CD14-positive monocyte (primary cell): Measurements from ENCODE around the gene KCNJ6. TPM values are rescaled to one million over a fixed set of nuclear protein-coding genes. Genes with fewer than 3 reads are reported as not detected.

ENCODE experiments used
- DNase-seq, 3 donors: peaks; one replicate each; pipeline ENCODE4 v3.0.0-alpha.2; 2011 to 2022
- H2AFZ ChIP-seq: 2 replicates; pipeline ENCODE4 v1.6.0; 2012; ENCODE audit warnings: mild to moderate bottlenecking, low read depth, low read length, inconsistent platforms; ENCODE audit not compliant: insufficient read depth, poor library complexity, severe bottlenecking
- H3K27ac ChIP-seq, 2 donors: 1 replicate in 1 of 2; 2 replicates in 1 of 2; pipeline ENCODE4 v1.5.1; 2012 to 2013; ENCODE audit warnings: low read length in 2 of 2, control low read depth in 1 of 2, inconsistent platforms in 1 of 2, low read depth in 1 of 2, mild to moderate bottlenecking in 1 of 2
- H3K27me3 ChIP-seq, 2 donors: one replicate each; pipeline versions ENCODE4 v1.6.0 to v1.6.1; 2011 to 2013; ENCODE audit warnings: low read length in 2 of 2; ENCODE audit not compliant: control insufficient read depth in 2 of 2, insufficient read depth in 2 of 2
- H3K36me3 ChIP-seq, 2 donors: replicated peaks in 1 of 2; 1 replicate in 1 of 2; 2 replicates in 1 of 2; pipeline versions ENCODE4 v1.5.1 to v1.6.1; 2012 to 2013; ENCODE audit warnings: low read length in 2 of 2, control low read depth in 1 of 2, inconsistent platforms in 1 of 2, mild to moderate bottlenecking in 1 of 2; ENCODE audit not compliant: insufficient read depth in 2 of 2, control insufficient read depth in 1 of 2
- H3K4me1 ChIP-seq, 2 donors: 1 replicate in 1 of 2; 2 replicates in 1 of 2; pipeline versions ENCODE4 v1.5.1 to v1.6.1; 2012 to 2013; ENCODE audit warnings: low read length in 2 of 2, control low read depth in 1 of 2, inconsistent platforms in 1 of 2, mild to moderate bottlenecking in 1 of 2, moderate library complexity in 1 of 2; ENCODE audit not compliant: insufficient read depth in 2 of 2, control insufficient read depth in 1 of 2
- H3K4me2 ChIP-seq: replicated peaks from 2 replicates; pipeline ENCODE3; 2012; ENCODE audit warnings: low read length, moderate library complexity, mild to moderate bottlenecking; ENCODE audit not compliant: poor library complexity, severe bottlenecking; ENCODE audit errors: extremely low read depth
- H3K4me3 ChIP-seq, 3 experiments: fragments of 200-600 bp in 1 of 3; sonication (generic) in 1 of 3; replicated peaks in 1 of 3; 1 replicate in 2 of 3; 2 replicates in 1 of 3; pipeline ENCODE4 v1.5.1; 2011 to 2013; ENCODE audit warnings: low read length in 3 of 3, mild to moderate bottlenecking in 3 of 3, control low read depth in 2 of 3, low read depth in 2 of 3, inconsistent platforms in 1 of 3, moderate library complexity in 1 of 3
- H3K79me2 ChIP-seq: 2 replicates; pipeline ENCODE4 v1.6.0; 2012; ENCODE audit warnings: mild to moderate bottlenecking, control low read depth, inconsistent platforms, low read length, moderate library complexity; ENCODE audit not compliant: insufficient read depth
- H3K9ac ChIP-seq: 2 replicates; pipeline ENCODE4 v1.6.0; 2017; ENCODE audit warnings: low read length, mild to moderate bottlenecking; ENCODE audit not compliant: insufficient read depth, poor library complexity, severe bottlenecking
- H3K9me3 ChIP-seq, 2 donors: replicated peaks in 1 of 2; 1 replicate in 1 of 2; 2 replicates in 1 of 2; pipeline versions ENCODE4 v1.5.1 to v1.6.1; 2012 to 2013; ENCODE audit warnings: low read length in 2 of 2, control low read depth in 1 of 2; ENCODE audit not compliant: control insufficient read depth in 1 of 2, insufficient read depth in 1 of 2
- H4K20me1 ChIP-seq: 2 replicates; pipeline ENCODE4 v1.6.0; 2012; ENCODE audit warnings: mild to moderate bottlenecking, low read length, control low read depth, moderate library complexity; ENCODE audit not compliant: insufficient read depth
- H3K27ac Mint-ChIP-seq, 7 donors: one replicate each; pipeline ENCODE4 v1.8.0; 2020; ENCODE audit warnings: mild to moderate bottlenecking in 7 of 7, mixed read lengths in 7 of 7, moderate library complexity in 6 of 7, inconsistent platforms in 2 of 7
- H3K27me3 Mint-ChIP-seq, 3 donors: one replicate each; pipeline ENCODE4 v1.8.0; 2021 to 2022; ENCODE audit warnings: low read depth in 3 of 3, mild to moderate bottlenecking in 3 of 3, mixed read lengths in 3 of 3, moderate library complexity in 3 of 3, inconsistent platforms in 1 of 3
- H3K36me3 Mint-ChIP-seq, 2 donors: one replicate each; pipeline ENCODE4 v1.8.0; 2020; ENCODE audit warnings: mixed read lengths in 2 of 2, inconsistent platforms in 1 of 2, mild to moderate bottlenecking in 1 of 2
- H3K4me1 Mint-ChIP-seq: one replicate; pipeline ENCODE4 v1.8.0; 2020; ENCODE audit warnings: mild to moderate bottlenecking, mixed read lengths
- H3K4me3 Mint-ChIP-seq, 2 donors: one replicate each; pipeline ENCODE4 v1.8.0; 2020; ENCODE audit warnings: mild to moderate bottlenecking in 2 of 2, mixed read lengths in 2 of 2, moderate library complexity in 1 of 2
- H3K9me3 Mint-ChIP-seq, 7 donors: one replicate each; pipeline ENCODE4 v1.8.0; 2020 to 2022; ENCODE audit warnings: mixed read lengths in 7 of 7, mild to moderate bottlenecking in 6 of 7, moderate library complexity in 6 of 7, inconsistent platforms in 2 of 7
- WGBS: methylation state at CpG from one replicate; pipeline ENCODE4 v1.1.5; 2013; ENCODE audit warnings: missing lambda C conversion rate; ENCODE audit not compliant: insufficient coverage; 5-methylcytosine and 5-hydroxymethylcytosine counted together
- intact Hi-C, 2 donors: fragments of 100-400 bp; cut with micrococcal nuclease; formaldehyde crosslinking; loops; one replicate each; pipeline versions ENCODE4 v1.15.0 to v1.15.1; 2023
- polyA plus RNA-seq, 3 donors: library from polyadenylated mRNA; depleted of rRNA in 1 of 3; unstranded in 2 of 3; stranded (reverse) in 1 of 3; fragments of 300-500 nt in 2 of 3; fragments of >200 nt in 1 of 3; fragmentation: Illumina TruSeq in 2 of 3; gene quantifications; 1 replicate in 2 of 3; 2 replicates in 1 of 3; pipeline ENCODE4 v1.2.3, GENCODE V29; 2012 to 2021
- TF ChIP-seq, protein P1 (sequence below): fragments of 200-600 bp; IDR thresholded peaks from one replicate; pipeline ENCODE4 v1.8.0; 2022; ENCODE audit warnings: antibody characterized with exemption, mild to moderate bottlenecking

Gene KCNJ6
- polyA plus RNA-seq, 3 donors, result not detected

DNA sequence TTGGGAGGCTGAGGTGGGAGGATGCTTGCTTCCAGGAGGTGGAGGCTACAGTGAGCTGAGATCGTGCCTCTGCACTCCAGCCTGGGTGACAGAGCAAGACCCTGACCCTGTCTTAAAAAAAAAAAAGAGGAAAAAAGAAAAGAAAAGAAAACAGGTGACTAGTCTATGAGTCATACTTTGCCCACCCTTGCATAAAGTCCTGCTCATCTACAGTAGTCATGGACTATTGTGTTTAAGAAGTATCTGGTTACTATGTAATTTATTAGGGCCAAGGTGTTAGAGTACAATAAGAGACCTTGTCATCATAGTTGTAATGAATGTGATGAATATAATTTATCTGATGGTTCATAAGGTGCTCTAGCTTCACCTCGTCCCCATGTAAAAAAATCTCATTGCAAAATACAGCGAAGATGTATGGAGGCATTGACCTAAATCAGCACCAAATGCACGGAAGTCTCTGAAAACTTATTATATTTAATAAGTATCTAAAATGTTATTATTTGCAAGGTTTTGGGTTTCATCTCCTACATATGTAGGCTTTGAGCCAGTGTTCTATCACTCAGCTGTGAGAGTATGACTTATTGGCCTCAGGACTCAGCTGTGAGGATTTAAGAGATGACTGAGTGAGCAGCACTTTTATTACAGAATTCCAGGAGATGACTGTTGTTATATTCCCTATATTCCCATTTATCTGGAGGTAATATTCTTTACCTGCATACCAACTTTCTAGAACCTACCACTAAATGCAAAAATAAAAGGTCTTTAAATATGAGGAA lies 19.9 kb upstream of the KCNJ6 start:
- DNase-seq, result no peak
- H3K27me3 ChIP-seq, result no peaks in the 10 kb centered on the region
- H3K4me1 ChIP-seq, result no peaks in the 10 kb centered on the region
- H3K4me3 ChIP-seq, result no peak overlapping the region
- TF ChIP-seq, protein P1, sequence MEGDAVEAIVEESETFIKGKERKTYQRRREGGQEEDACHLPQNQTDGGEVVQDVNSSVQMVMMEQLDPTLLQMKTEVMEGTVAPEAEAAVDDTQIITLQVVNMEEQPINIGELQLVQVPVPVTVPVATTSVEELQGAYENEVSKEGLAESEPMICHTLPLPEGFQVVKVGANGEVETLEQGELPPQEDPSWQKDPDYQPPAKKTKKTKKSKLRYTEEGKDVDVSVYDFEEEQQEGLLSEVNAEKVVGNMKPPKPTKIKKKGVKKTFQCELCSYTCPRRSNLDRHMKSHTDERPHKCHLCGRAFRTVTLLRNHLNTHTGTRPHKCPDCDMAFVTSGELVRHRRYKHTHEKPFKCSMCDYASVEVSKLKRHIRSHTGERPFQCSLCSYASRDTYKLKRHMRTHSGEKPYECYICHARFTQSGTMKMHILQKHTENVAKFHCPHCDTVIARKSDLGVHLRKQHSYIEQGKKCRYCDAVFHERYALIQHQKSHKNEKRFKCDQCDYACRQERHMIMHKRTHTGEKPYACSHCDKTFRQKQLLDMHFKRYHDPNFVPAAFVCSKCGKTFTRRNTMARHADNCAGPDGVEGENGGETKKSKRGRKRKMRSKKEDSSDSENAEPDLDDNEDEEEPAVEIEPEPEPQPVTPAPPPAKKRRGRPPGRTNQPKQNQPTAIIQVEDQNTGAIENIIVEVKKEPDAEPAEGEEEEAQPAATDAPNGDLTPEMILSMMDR, result no peak
- H3K27ac ChIP-seq, result no peak overlapping the region
- no peaks in the 10 kb centered on the region for H4K20me1 ChIP-seq
- Mint-ChIP-seq H3K27ac (no peak overlapping the region), H3K36me3 (no peaks in the 10 kb centered on the region), H3K4me3 (no peak overlapping the region), H3K4me1 (no peaks in the 10 kb centered on the region), H3K9me3 (peaks cover 0 to 24% (median 17%) of the 10 kb centered on the region in 7 donors), H3K27me3 (peaks cover 3 to 9% (median 3%) of the 10 kb centered on the region in 3 donors)
- H3K4me2 ChIP-seq, result no peak overlapping the region
- no peak overlapping the region for H3K9ac ChIP-seq
- no peak overlapping the region for H2AFZ ChIP-seq
- 83% methylated on average over 1 of the region's 4 CpGs for WGBS
- H3K79me2 ChIP-seq, result no peaks in the 10 kb centered on the region
- peaks cover 0 to 6% of the 10 kb centered on the region in 2 donors for H3K9me3 ChIP-seq
- no peaks in the 10 kb centered on the region for H3K36me3 ChIP-seq
- intact Hi-C loops, result no loop called here

DNA sequence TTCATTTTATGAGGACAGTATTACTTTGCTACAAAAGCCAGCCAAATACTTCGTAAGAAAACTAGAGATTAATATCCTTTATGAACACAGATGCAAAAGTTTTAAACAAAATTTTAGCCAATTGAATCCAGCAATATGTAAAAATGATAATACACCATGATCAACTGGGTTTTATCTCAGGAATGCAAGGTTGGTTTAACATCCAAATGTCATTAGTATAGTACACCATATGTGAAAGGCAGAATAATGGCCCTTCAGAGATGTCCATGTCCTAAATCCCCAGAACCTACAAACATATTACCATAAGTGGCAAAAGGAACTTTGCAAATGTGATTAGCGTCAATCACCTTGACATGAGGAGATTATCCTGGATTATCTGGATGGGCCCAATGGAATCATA lies 16.7 kb upstream of the KCNJ6 start:
- no peaks in the 10 kb centered on the region for H3K4me1 Mint-ChIP-seq
- H3K27ac Mint-ChIP-seq, result no peak overlapping the region
- intact Hi-C loops, result no loop called here
- H3K9me3 Mint-ChIP-seq, result peaks cover 0 to 23% (median 14%) of the 10 kb centered on the region in 7 donors
- DNase-seq, result no peak
- no peaks in the 10 kb centered on the region for H4K20me1 ChIP-seq
- no peaks in the 10 kb centered on the region for H3K79me2 ChIP-seq
- WGBS, result no CpG with 5 or more reads among the region's 2 CpGs
- H3K27ac ChIP-seq, result no peak overlapping the region
- H3K4me2 ChIP-seq, result no peak overlapping the region
- no peak overlapping the region for H3K9ac ChIP-seq
- H3K4me1 ChIP-seq, result no peaks in the 10 kb centered on the region
- peaks cover 0 to 5% (median 5%) of the 10 kb centered on the region in 3 donors for H3K27me3 Mint-ChIP-seq
- no peak overlapping the region for H3K4me3 Mint-ChIP-seq
- H3K4me3 ChIP-seq, result no peak overlapping the region
- H3K9me3 ChIP-seq, result peaks cover 0 to 6% of the 10 kb centered on the region in 2 donors
- H3K36me3 Mint-ChIP-seq, result no peaks in the 10 kb centered on the region
- no peak overlapping the region for H2AFZ ChIP-seq
- TF ChIP-seq, protein P1, result no peak
- H3K27me3 ChIP-seq, result no peaks in the 10 kb centered on the region
- H3K36me3 ChIP-seq, result no peaks in the 10 kb centered on the region
